ENCODE measurements around the gene HIBADH. TPM values are rescaled to one million over a fixed set of nuclear protein-coding genes. Genes with fewer than 3 reads are reported as not detected.

The HIBADH gene
- total RNA-seq, 2 experiments from 2014 or later, result 19.2 to 24.0 TPM

DNA sequence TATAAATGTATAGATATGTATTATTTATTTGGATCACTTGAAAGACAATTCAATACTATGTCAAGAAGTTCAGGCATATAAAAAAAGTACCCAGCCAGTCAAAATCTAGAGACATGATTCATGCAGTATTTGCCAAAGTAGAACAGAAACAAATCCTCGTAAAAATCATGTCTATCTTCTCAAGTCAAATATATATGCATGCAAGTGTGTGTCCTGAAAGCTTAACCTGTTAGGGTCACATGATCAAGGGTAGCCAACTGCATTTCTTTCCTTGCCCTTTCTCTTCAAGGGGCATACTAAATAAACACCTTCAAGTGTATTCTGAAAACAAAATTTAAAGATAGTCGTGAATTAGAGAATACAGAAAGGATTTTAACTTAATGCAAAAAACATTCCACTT, 107.0 kb downstream of the HIBADH start:
- TF ChIP-seq, protein P1, sequence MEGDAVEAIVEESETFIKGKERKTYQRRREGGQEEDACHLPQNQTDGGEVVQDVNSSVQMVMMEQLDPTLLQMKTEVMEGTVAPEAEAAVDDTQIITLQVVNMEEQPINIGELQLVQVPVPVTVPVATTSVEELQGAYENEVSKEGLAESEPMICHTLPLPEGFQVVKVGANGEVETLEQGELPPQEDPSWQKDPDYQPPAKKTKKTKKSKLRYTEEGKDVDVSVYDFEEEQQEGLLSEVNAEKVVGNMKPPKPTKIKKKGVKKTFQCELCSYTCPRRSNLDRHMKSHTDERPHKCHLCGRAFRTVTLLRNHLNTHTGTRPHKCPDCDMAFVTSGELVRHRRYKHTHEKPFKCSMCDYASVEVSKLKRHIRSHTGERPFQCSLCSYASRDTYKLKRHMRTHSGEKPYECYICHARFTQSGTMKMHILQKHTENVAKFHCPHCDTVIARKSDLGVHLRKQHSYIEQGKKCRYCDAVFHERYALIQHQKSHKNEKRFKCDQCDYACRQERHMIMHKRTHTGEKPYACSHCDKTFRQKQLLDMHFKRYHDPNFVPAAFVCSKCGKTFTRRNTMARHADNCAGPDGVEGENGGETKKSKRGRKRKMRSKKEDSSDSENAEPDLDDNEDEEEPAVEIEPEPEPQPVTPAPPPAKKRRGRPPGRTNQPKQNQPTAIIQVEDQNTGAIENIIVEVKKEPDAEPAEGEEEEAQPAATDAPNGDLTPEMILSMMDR (conservative IDR thresholded peaks at IDR 0.05; ENCODE audit: low read length), result no peak
- TF ChIP-seq EZH2phosphoT487 (IDR thresholded peaks at IDR 0.05; ENCODE audit: borderline replicate concordance, low read depth, low read length), result no peak
- no TSS peak for BruUV-seq (replicated peaks)
- H3K79me2 ChIP-seq (ENCODE audit: insufficient read depth, low read depth, low read length), result no peaks in the 10 kb centered on the region
- no peak overlapping the region for H2AFZ ChIP-seq (ENCODE audit: low read length)
- intact Hi-C loops (cut with micrococcal nuclease; ENCODE audit: unreplicated experiment), result no loop called here
- H3K4me2 ChIP-seq (ENCODE audit: low read length), result no peak overlapping the region
- no peak overlapping the region for H3K27ac ChIP-seq (ENCODE audit: low read depth, low read length, poor library complexity, severe bottlenecking)
- POLR2A ChIA-PET, result interaction anchor here (0.7 kb wide), 1 partner anchor 56 kb away, joined by 3 read pairs; no protein-coding TSS in a partner anchor
- H3K36me3 ChIP-seq (ENCODE audit: insufficient read depth, low read length), result no peaks in the 10 kb centered on the region
- H3K4me1 ChIP-seq (ENCODE audit: insufficient read depth, low read length, poor library complexity, severe bottlenecking), result no peaks in the 10 kb centered on the region
- no peaks in the 10 kb centered on the region for H4K20me1 ChIP-seq (ENCODE audit: insufficient read depth, low read length)
- DNase-seq (ENCODE audit: low spot score), result no peak
- no peaks in the 10 kb centered on the region for H3K9me3 ChIP-seq (ENCODE audit: low read length)
- CTCF ChIA-PET (ENCODE audit: unreplicated experiment), result no interaction called here
- no peaks in the 10 kb centered on the region for H3K9me2 ChIP-seq (ENCODE audit: insufficient read depth, low read length)
- H3K4me3 ChIP-seq (ENCODE audit: low read depth, low read length, poor library complexity, severe bottlenecking), result no peak overlapping the region

DNA sequence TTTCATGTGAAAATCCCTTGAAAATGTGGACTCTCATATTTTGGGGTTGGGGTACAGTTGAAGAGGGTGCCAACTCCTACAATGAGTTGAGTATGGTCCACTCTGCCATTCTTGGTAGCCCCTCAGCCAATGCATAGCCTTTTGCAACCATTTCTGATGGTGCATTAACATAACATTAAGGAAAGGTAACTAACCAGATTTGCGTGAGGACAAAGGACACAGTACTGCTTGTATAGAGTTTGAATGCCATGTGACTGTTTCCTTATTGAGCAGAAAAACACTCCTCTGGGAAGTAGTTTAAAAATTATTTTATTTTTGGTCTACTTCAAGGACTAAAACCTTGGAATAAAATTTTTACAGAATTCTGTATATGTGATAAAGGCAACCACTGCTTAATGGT, 107.9 kb downstream of the HIBADH start:
- POLR2A ChIA-PET, result interaction anchor here (0.7 kb wide), 1 partner anchor 57 kb away, joined by 3 read pairs; no protein-coding TSS in a partner anchor
- H3K9me2 ChIP-seq (ENCODE audit: insufficient read depth, low read length), result no peaks in the 10 kb centered on the region
- H3K36me3 ChIP-seq (ENCODE audit: insufficient read depth, low read length), result no peaks in the 10 kb centered on the region
- no peaks in the 10 kb centered on the region for H3K9me3 ChIP-seq (ENCODE audit: low read length)
- intact Hi-C loops (cut with micrococcal nuclease; ENCODE audit: unreplicated experiment), result no loop called here
- H3K4me1 ChIP-seq (ENCODE audit: insufficient read depth, low read length, poor library complexity, severe bottlenecking), result no peaks in the 10 kb centered on the region
- H3K27ac ChIP-seq (ENCODE audit: low read depth, low read length, poor library complexity, severe bottlenecking), result no peak overlapping the region
- H3K4me2 ChIP-seq (ENCODE audit: low read length), result no peak overlapping the region
- no peak overlapping the region for H3K4me3 ChIP-seq (ENCODE audit: low read depth, low read length, poor library complexity, severe bottlenecking)
- H4K20me1 ChIP-seq (ENCODE audit: insufficient read depth, low read length), result no peaks in the 10 kb centered on the region
- CTCF ChIA-PET (ENCODE audit: unreplicated experiment), result no interaction called here
- BruUV-seq (replicated peaks), result no TSS peak
- no peak overlapping the region for H2AFZ ChIP-seq (ENCODE audit: low read length)
- no peaks in the 10 kb centered on the region for H3K79me2 ChIP-seq (ENCODE audit: insufficient read depth, low read depth, low read length)
- DNase-seq (ENCODE audit: low spot score), result no peak
- TF ChIP-seq, protein P1 (conservative IDR thresholded peaks at IDR 0.05; ENCODE audit: low read length), result no peak
- TF ChIP-seq EZH2phosphoT487 (IDR thresholded peaks at IDR 0.05; ENCODE audit: borderline replicate concordance, low read depth, low read length), result no peak

DNA sequence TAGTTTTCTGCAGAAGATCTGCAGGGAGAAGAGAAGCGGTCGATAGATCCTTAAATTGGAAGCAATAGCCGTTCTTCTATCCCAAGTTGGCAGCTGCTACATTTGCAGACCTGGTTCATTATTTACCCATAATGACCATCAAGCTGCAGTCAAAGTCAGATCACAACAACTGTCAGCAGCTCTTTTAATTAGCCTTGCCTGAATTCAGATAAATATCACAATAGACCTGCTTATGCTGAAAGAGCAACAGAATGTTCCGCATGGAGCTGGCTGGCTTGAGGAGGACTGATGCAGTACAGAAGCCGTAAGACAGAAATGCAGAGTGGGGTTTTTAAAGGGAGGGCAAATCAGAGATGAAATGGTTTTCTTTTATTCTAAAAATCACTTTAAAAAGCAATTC, 109.4 kb downstream of the HIBADH start:
- Histone ChIP-seq H3K4me1 (ENCODE audit: insufficient read depth, low read length, poor library complexity, severe bottlenecking) (no peaks in the 10 kb centered on the region), H3K4me3 (ENCODE audit: low read depth, low read length, poor library complexity, severe bottlenecking) (no peak overlapping the region), H3K79me2 (ENCODE audit: insufficient read depth, low read depth, low read length) (no peaks in the 10 kb centered on the region), H2AFZ (ENCODE audit: low read length) (no peak overlapping the region), H3K4me2 (ENCODE audit: low read length) (no peak overlapping the region), H3K9me3 (ENCODE audit: low read length) (no peaks in the 10 kb centered on the region), H3K27ac (ENCODE audit: low read depth, low read length, poor library complexity, severe bottlenecking) (no peak overlapping the region), H4K20me1 (ENCODE audit: insufficient read depth, low read length) (no peaks in the 10 kb centered on the region), H3K9me2 (ENCODE audit: insufficient read depth, low read length) (no peaks in the 10 kb centered on the region), H3K36me3 (ENCODE audit: insufficient read depth, low read length) (no peaks in the 10 kb centered on the region)
- TF ChIP-seq EZH2phosphoT487 (IDR thresholded peaks at IDR 0.05; ENCODE audit: borderline replicate concordance, low read depth, low read length), result no peak
- TF ChIP-seq, protein P1 (conservative IDR thresholded peaks at IDR 0.05; ENCODE audit: low read length), result no peak
- intact Hi-C loops (cut with micrococcal nuclease; ENCODE audit: unreplicated experiment), result no loop called here
- POLR2A ChIA-PET, result interaction anchor here (1.2 to 1.5 kb wide), 2 partner anchors 16 to 18 kb away, joined by 4 to 5 read pairs; no protein-coding TSS in a partner anchor
- no peak for DNase-seq (ENCODE audit: low spot score)
- CTCF ChIA-PET (ENCODE audit: unreplicated experiment), result no interaction called here
- BruUV-seq (replicated peaks), result no TSS peak
